Camera-type eye (tissue), 1 donor: ENCODE results near the gene JMJD8. TPM values are rescaled to one million over a fixed set of nuclear protein-coding genes. Genes with fewer than 3 reads are reported as not detected.

Source experiments
- total RNA-seq: library from RNA; depleted of rRNA; stranded (reverse); fragments of >200 nt; gene quantifications from one replicate; pipeline ENCODE4 v1.2.3, GENCODE V29; 2014

JMJD8 gene
- total RNA-seq, 1 donor from 2014 or later, result 43.3 TPM

Other genes with a start within 250 kb of the JMJD8 start
- 31.0 TPM for gene CAPN15, start 156.6 kb downstream of the JMJD8 start, total RNA-seq
- gene PRR35, start 123.9 kb downstream of the JMJD8 start, total RNA-seq, result 2.0 TPM
- gene NHLRC4, start 117.3 kb downstream of the JMJD8 start, total RNA-seq, result 0.66 TPM
- gene PIGQ, start 114.4 kb downstream of the JMJD8 start, total RNA-seq, result 36.3 TPM
- gene RAB40C, start 94.3 kb downstream of the JMJD8 start, total RNA-seq, result 18.9 TPM
- gene WFIKKN1, start 53.3 kb downstream of the JMJD8 start, total RNA-seq, result 0.71 TPM
- 54.3 TPM for gene METTL26, start 48.0 kb downstream of the JMJD8 start, total RNA-seq
- gene MCRIP2, start 42.5 kb downstream of the JMJD8 start, total RNA-seq, result 8.7 TPM
- 33.2 TPM for gene WDR90, start 35.0 kb downstream of the JMJD8 start, total RNA-seq
- 56.3 TPM for gene RHOT2, start 16.2 kb downstream of the JMJD8 start, total RNA-seq
- gene RHBDL1, start 8.7 kb downstream of the JMJD8 start, total RNA-seq, result 4.3 TPM
- gene STUB1, start 3.9 kb downstream of the JMJD8 start, total RNA-seq, result 55.4 TPM
- 8.1 TPM for gene WDR24, start 6.1 kb upstream of the JMJD8 start, total RNA-seq
- 5.8 TPM for gene FBXL16, start 21.5 kb upstream of the JMJD8 start, total RNA-seq
- gene METRN, start 30.8 kb upstream of the JMJD8 start, total RNA-seq, result 41.1 TPM
- gene ANTKMT, start 36.8 kb upstream of the JMJD8 start, total RNA-seq, result 25.7 TPM
- gene CCDC78, start 42.1 kb upstream of the JMJD8 start, total RNA-seq, result 1.0 TPM
- gene HAGHL, start 42.8 kb upstream of the JMJD8 start, total RNA-seq, result 4.0 TPM
- 42.7 TPM for gene CIAO3, start 56.7 kb upstream of the JMJD8 start, total RNA-seq
- 19.4 TPM for gene MSLN, start 76.4 kb upstream of the JMJD8 start, total RNA-seq
- gene RPUSD1, start 104.0 kb upstream of the JMJD8 start, total RNA-seq, result 19.1 TPM
- 49.8 TPM for gene CHTF18, start 104.3 kb upstream of the JMJD8 start, total RNA-seq
- gene GNG13, start 116.4 kb upstream of the JMJD8 start, total RNA-seq, result 3.8 TPM